ENCODE results near the gene CPE. TPM values are rescaled to one million over a fixed set of nuclear protein-coding genes. Genes with fewer than 3 reads are reported as not detected.

Gene CPE
- total and polyA plus RNA-seq, 4 donors: 3.0 to 5.6 (median 4.5) TPM

DNA sequence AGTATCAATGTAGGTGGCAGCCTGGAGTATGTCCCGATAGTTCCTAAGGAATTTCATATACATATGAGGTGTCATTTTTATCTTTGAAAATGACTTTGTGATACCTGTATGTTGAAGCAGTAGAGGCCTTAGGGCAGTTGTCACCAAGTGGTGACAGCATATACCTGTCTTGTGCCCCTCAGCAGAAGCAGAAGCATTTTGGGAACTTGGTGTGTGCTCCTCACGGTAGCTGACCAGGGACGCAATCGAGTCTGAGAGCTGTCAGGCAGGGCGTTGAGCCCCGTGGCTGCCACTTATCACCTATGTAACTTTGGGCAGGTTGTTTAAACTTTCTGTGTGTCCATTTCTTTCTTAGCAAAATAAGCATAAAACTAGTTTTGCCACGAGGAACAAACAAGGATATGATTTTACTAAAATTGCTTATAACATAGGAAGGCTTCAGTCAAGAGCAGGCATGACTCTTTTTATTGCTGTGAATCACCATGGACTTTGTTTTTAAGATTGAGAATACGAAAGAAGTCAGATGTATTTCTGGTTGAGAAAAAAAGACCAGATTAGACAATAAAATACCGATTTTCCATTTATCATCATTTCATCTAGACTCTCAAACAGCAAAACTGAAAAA lies 161.5 kb downstream of the CPE start (continued):
- TF ChIP-seq, protein P1, sequence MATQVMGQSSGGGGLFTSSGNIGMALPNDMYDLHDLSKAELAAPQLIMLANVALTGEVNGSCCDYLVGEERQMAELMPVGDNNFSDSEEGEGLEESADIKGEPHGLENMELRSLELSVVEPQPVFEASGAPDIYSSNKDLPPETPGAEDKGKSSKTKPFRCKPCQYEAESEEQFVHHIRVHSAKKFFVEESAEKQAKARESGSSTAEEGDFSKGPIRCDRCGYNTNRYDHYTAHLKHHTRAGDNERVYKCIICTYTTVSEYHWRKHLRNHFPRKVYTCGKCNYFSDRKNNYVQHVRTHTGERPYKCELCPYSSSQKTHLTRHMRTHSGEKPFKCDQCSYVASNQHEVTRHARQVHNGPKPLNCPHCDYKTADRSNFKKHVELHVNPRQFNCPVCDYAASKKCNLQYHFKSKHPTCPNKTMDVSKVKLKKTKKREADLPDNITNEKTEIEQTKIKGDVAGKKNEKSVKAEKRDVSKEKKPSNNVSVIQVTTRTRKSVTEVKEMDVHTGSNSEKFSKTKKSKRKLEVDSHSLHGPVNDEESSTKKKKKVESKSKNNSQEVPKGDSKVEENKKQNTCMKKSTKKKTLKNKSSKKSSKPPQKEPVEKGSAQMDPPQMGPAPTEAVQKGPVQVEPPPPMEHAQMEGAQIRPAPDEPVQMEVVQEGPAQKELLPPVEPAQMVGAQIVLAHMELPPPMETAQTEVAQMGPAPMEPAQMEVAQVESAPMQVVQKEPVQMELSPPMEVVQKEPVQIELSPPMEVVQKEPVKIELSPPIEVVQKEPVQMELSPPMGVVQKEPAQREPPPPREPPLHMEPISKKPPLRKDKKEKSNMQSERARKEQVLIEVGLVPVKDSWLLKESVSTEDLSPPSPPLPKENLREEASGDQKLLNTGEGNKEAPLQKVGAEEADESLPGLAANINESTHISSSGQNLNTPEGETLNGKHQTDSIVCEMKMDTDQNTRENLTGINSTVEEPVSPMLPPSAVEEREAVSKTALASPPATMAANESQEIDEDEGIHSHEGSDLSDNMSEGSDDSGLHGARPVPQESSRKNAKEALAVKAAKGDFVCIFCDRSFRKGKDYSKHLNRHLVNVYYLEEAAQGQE (IDR thresholded peaks at IDR 0.05): no peak
- TF ChIP-seq FOXA2 (IDR thresholded peaks at IDR 0.05) (no peak), TAF1 (conservative IDR thresholded peaks at IDR 0.05) (no peak), HNF4G (IDR thresholded peaks at IDR 0.05) (no peak)

DNA sequence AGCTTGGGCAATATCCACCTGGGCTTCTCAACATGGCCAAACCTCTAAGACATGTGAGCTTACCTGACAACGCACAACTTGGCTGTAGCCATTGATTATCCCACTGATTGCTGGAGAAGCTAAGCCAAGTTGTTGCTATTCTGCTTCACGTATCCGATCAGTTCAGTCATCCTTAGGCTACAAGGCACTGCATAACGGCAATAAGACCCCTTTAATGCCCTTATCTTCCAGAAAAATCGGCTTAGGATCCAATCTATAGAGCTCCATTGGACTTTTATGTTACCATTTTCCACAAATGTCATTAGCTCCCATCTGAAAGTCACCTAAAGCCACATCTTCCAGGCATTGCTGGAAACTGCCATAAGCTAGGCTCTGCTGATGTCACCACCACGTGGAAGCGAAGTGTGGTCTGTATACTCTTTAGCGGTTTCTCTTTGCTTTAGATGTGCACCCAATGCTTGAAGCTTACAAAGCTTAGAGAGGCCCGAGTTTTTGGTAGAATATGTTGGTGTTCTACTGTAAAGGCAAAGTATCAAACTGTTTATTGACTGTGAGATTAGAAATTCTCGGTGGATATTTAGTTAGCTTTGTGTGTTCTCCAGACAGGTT lies 163.1 kb downstream of the CPE start:
- DNase-seq (ENCODE audit: low spot score): no peak
- Histone ChIP-seq H3K36me3 (ENCODE audit: control insufficient read depth in 4 of 4, insufficient read depth in 3 of 4, low read depth in 1 of 4, low read length in 3 of 4) (no peaks in the 10 kb centered on the region), H3K27me3 (ENCODE audit: control insufficient read depth in 4 of 4, insufficient read depth in 4 of 4, low read length in 3 of 4) (peaks cover 0 to 2% (median 0%) of the 10 kb centered on the region in 4 donors), H3K4me3 (ENCODE audit: low read depth in 1 of 3, low read length in 3 of 3) (no peak overlapping the region), H3K27ac (ENCODE audit: low read depth in 1 of 2, low read length in 2 of 2) (no peak overlapping the region), H3K9me3 (ENCODE audit: control insufficient read depth in 4 of 4, low read length in 3 of 4) (no peaks in the 10 kb centered on the region), H3K9ac (ENCODE audit: low read depth in 1 of 2, low read length in 2 of 2) (no peak overlapping the region), H3K4me1 (ENCODE audit: control insufficient read depth in 4 of 4, insufficient read depth in 4 of 4, low read length in 3 of 4) (no peaks in the 10 kb centered on the region)
- 91% methylated on average over 10 of the region's 10 CpGs for WGBS
- TF ChIP-seq, protein P2, sequence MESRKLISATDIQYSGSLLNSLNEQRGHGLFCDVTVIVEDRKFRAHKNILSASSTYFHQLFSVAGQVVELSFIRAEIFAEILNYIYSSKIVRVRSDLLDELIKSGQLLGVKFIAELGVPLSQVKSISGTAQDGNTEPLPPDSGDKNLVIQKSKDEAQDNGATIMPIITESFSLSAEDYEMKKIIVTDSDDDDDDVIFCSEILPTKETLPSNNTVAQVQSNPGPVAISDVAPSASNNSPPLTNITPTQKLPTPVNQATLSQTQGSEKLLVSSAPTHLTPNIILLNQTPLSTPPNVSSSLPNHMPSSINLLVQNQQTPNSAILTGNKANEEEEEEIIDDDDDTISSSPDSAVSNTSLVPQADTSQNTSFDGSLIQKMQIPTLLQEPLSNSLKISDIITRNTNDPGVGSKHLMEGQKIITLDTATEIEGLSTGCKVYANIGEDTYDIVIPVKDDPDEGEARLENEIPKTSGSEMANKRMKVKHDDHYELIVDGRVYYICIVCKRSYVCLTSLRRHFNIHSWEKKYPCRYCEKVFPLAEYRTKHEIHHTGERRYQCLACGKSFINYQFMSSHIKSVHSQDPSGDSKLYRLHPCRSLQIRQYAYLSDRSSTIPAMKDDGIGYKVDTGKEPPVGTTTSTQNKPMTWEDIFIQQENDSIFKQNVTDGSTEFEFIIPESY (IDR thresholded peaks at IDR 0.05): no peak
- TF ChIP-seq, protein P1 (IDR thresholded peaks at IDR 0.05): no peak
- TF ChIP-seq RAD21 (IDR thresholded peaks at IDR 0.05) (no peak), FOXA2 (IDR thresholded peaks at IDR 0.05) (no peak), FOXA1 (IDR thresholded peaks at IDR 0.05) (no peak), SP1 (IDR thresholded peaks at IDR 0.05) (no peak), GABPA (IDR thresholded peaks at IDR 0.05 in 1 of 2, conservative IDR thresholded peaks at IDR 0.05 in 1 of 2) (no peak), HNF4A (conservative IDR thresholded peaks at IDR 0.05) (no peak), NR2F2 (IDR thresholded peaks at IDR 0.05) (no peak), JUND (IDR thresholded peaks at IDR 0.05) (no peak), TAF1 (conservative IDR thresholded peaks at IDR 0.05) (no peak), YY1 (IDR thresholded peaks at IDR 0.05) (no peak)
